A673 (cell line): Measurements from ENCODE around the gene AP1M1.

ENCODE experiments used
- EZH2 ChIP-seq: fragments of 200-600 bp; sonication (generic); IDR thresholded peaks from 2 replicates; pipeline ENCODE4 v1.6.1; 2017; ENCODE audit warnings: borderline replicate concordance, low read depth, mild to moderate bottlenecking, mixed read lengths, antibody characterized with exemption, low read length; ENCODE audit not compliant: poor library complexity, severe bottlenecking
- TF ChIP-seq, protein P1 (sequence below): fragments of 300-800, 200-600 bp; sonication (generic); conservative IDR thresholded peaks from 2 replicates; pipeline ENCODE4 v1.5.1; 2017; ENCODE audit warnings: low read depth, mild to moderate bottlenecking, antibody characterized with exemption, low read length, moderate library complexity, mixed read lengths

- TF ChIP-seq, protein P1, sequence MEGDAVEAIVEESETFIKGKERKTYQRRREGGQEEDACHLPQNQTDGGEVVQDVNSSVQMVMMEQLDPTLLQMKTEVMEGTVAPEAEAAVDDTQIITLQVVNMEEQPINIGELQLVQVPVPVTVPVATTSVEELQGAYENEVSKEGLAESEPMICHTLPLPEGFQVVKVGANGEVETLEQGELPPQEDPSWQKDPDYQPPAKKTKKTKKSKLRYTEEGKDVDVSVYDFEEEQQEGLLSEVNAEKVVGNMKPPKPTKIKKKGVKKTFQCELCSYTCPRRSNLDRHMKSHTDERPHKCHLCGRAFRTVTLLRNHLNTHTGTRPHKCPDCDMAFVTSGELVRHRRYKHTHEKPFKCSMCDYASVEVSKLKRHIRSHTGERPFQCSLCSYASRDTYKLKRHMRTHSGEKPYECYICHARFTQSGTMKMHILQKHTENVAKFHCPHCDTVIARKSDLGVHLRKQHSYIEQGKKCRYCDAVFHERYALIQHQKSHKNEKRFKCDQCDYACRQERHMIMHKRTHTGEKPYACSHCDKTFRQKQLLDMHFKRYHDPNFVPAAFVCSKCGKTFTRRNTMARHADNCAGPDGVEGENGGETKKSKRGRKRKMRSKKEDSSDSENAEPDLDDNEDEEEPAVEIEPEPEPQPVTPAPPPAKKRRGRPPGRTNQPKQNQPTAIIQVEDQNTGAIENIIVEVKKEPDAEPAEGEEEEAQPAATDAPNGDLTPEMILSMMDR = no peak
- no peak for TF ChIP-seq EZH2
These were observed 4.9 kb downstream of the AP1M1 start for GRCh38 chr19:16202320-16203255.
